Astrocyte (in vitro differentiated cells and primary cell): ENCODE data around the gene HSF4. TPM values are rescaled to one million over a fixed set of nuclear protein-coding genes. Genes with fewer than 3 reads are reported as not detected.

Experiments
- DNase-seq: peaks from one replicate; pipeline ENCODE4 v3.0.0-alpha.2; 2010; ENCODE audit warnings: low read depth
- FAIRE-seq: peaks from 2 replicates; lab custom pipeline; 2011; peaks lifted over from hg19 to GRCh38; lab: Jason Lieb, UNC
- H2AFZ ChIP-seq: 2 replicates; pipeline ENCODE4 v1.6.0; 2012; ENCODE audit warnings: low read depth, low read length, inconsistent platforms
- H3K27ac ChIP-seq: 2 replicates; pipeline ENCODE4 v1.5.1; 2011; ENCODE audit warnings: low read depth, low read length, inconsistent platforms
- H3K27me3 ChIP-seq: 2 replicates; pipeline ENCODE4 v1.6.0; 2011; ENCODE audit warnings: low read length, inconsistent platforms; ENCODE audit not compliant: insufficient read depth
- H3K36me3 ChIP-seq: 2 replicates; pipeline ENCODE4 v1.5.1; 2011; ENCODE audit warnings: low read length, inconsistent platforms; ENCODE audit not compliant: insufficient read depth
- H3K4me1 ChIP-seq: 2 replicates; pipeline ENCODE4 v1.5.1; 2011; ENCODE audit warnings: low read length, inconsistent platforms; ENCODE audit not compliant: insufficient read depth
- H3K4me2 ChIP-seq: 2 replicates; pipeline ENCODE4 v1.6.0; 2012; ENCODE audit warnings: low read length, inconsistent platforms
- H3K4me3 ChIP-seq: 2 replicates; pipeline ENCODE4 v1.5.1; 2011; ENCODE audit warnings: low read depth, mild to moderate bottlenecking, low read length, inconsistent platforms; ENCODE audit not compliant: insufficient read depth
- H3K79me2 ChIP-seq: 2 replicates; pipeline ENCODE4 v1.6.0; 2012; ENCODE audit warnings: mild to moderate bottlenecking, low read length, inconsistent platforms; ENCODE audit not compliant: insufficient read depth
- H3K9ac ChIP-seq: 2 replicates; pipeline ENCODE4 v1.6.0; 2012; ENCODE audit warnings: mild to moderate bottlenecking, low read length, inconsistent platforms
- H3K9me3 ChIP-seq: 2 replicates; pipeline ENCODE4 v1.5.1; 2012; ENCODE audit warnings: low read depth, mild to moderate bottlenecking, low read length, inconsistent platforms; ENCODE audit not compliant: insufficient read depth
- H4K20me1 ChIP-seq: 2 replicates; pipeline ENCODE4 v1.6.0; 2012; ENCODE audit warnings: low read length, inconsistent platforms; ENCODE audit not compliant: insufficient read depth
- H3K27ac Mint-ChIP-seq: one replicate; pipeline ENCODE4 v1.8.0; 2021; ENCODE audit warnings: mild to moderate bottlenecking, mixed read lengths; ENCODE audit not compliant: unreplicated experiment
- H3K27me3 Mint-ChIP-seq: one replicate; pipeline ENCODE4 v1.8.0; 2021; ENCODE audit warnings: low read depth, mixed read lengths; ENCODE audit not compliant: unreplicated experiment
- H3K36me3 Mint-ChIP-seq: one replicate; pipeline ENCODE4 v1.8.0; 2021; ENCODE audit warnings: low read depth, mixed read lengths; ENCODE audit not compliant: unreplicated experiment
- H3K4me1 Mint-ChIP-seq: one replicate; pipeline ENCODE4 v1.8.0; 2021; ENCODE audit warnings: low read depth, mixed read lengths; ENCODE audit not compliant: unreplicated experiment
- H3K4me3 Mint-ChIP-seq: one replicate; pipeline ENCODE4 v1.8.0; 2021; ENCODE audit warnings: mild to moderate bottlenecking, moderate library complexity, mixed read lengths; ENCODE audit not compliant: unreplicated experiment
- H3K9me3 Mint-ChIP-seq: one replicate; pipeline ENCODE4 v1.8.0; 2021; ENCODE audit warnings: mild to moderate bottlenecking, mixed read lengths; ENCODE audit not compliant: unreplicated experiment
- CTCF ChIP-seq: IDR thresholded peaks from 2 replicates; pipeline ENCODE4 v1.5.1; 2011; ENCODE audit warnings: low read depth, mild to moderate bottlenecking, inconsistent platforms, low read length, moderate library complexity; ENCODE audit not compliant: insufficient read depth
- EZH2 ChIP-seq: IDR thresholded peaks from 2 replicates; pipeline ENCODE4 v1.6.1; 2012; ENCODE audit warnings: mild to moderate bottlenecking, low read length, inconsistent platforms; ENCODE audit not compliant: insufficient read depth
- total RNA-seq: library from RNA; stranded (reverse); gene quantifications from 2 replicates; pipeline ENCODE4 v1.2.1, GENCODE V29; 2021

The HSF4 gene
- total RNA-seq, 1 donor from 2014 or later, result 4.5 TPM

- Histone ChIP-seq H3K9me3 (no peaks in the 10 kb centered on the region), H3K27me3 (no peaks in the 10 kb centered on the region), H4K20me1 (peaks cover 27% of the 10 kb centered on the region), H3K36me3 (no peaks in the 10 kb centered on the region), H3K4me3 (no peak overlapping the region), H3K9ac (no peak overlapping the region), H3K27ac (no peak overlapping the region), H3K79me2 (peaks cover 12% of the 10 kb centered on the region), H3K4me1 (peaks cover 26% of the 10 kb centered on the region), H3K4me2 (no peak overlapping the region), H2AFZ (no peak overlapping the region)
- TF ChIP-seq CTCF (no peak), EZH2 (no peak)
- Mint-ChIP-seq H3K27me3 (no peaks in the 10 kb centered on the region), H3K36me3 (no peaks in the 10 kb centered on the region), H3K4me1 (peaks cover 15% of the 10 kb centered on the region), H3K9me3 (no peaks in the 10 kb centered on the region), H3K27ac (no peak overlapping the region), H3K4me3 (no peak overlapping the region)
- FAIRE-seq (no peak), DNase-seq (no peak)
Measured at GRCh38 chr16:67186550-67186950, 22.0 kb downstream of the HSF4 start.

DNA sequence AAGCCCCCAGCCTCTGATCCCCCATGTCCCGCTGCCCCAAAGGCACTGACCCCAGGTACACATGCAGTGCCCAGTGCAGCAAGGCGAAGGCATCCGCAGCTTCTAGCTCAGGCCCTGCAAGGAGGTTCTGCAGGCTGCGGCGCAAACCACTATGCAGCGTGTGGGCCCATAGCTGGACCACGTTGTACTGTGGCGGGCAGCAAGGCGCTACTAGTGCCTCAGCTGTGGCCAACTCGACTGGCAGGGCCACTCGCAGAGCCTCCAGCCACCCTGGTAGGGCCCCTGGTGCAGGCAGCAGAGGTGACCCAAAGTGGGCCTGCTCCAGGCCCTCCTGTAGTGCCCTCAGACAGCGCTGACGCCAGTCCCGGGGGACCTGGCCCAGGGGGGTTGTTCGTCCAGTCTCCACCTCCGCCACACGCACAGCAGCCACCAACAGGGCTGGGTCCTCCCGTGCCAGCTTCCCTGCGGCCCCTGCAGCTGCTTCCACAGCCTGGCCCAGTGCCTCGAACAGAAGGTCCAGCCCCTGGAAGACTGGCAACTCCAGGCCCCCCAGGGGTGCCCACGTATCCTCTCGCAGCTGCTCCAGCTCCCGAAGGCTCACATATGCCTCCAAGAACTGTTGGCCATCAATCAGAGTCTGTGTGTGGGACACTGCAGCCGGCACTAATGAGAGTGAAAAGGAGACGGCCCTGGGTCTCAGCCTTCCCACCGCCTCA is 22.8 kb downstream of the HSF4 start:
- no peak overlapping the region for H3K4me2 ChIP-seq
- no peak for TF ChIP-seq CTCF
- peaks cover 21% of the 10 kb centered on the region for H3K4me1 ChIP-seq
- H2AFZ ChIP-seq, result no peak overlapping the region
- no peak overlapping the region for H3K4me3 ChIP-seq
- H3K27me3 ChIP-seq, result no peaks in the 10 kb centered on the region
- peaks cover 14% of the 10 kb centered on the region for H3K79me2 ChIP-seq
- FAIRE-seq (no peak), DNase-seq (no peak)
- H3K9ac ChIP-seq, result no peak overlapping the region
- H3K9me3 ChIP-seq, result no peaks in the 10 kb centered on the region
- peaks cover 22% of the 10 kb centered on the region for H4K20me1 ChIP-seq
- peaks cover 15% of the 10 kb centered on the region for H3K4me1 Mint-ChIP-seq
- H3K4me3 Mint-ChIP-seq, result no peak overlapping the region
- H3K36me3 Mint-ChIP-seq, result no peaks in the 10 kb centered on the region
- H3K27me3 Mint-ChIP-seq, result no peaks in the 10 kb centered on the region
- H3K27ac Mint-ChIP-seq, result no peak overlapping the region
- H3K9me3 Mint-ChIP-seq, result no peaks in the 10 kb centered on the region
- no peaks in the 10 kb centered on the region for H3K36me3 ChIP-seq
- H3K27ac ChIP-seq, result no peak overlapping the region

GRCh38 chr16:67188323-67188722 is 23.8 kb downstream of the HSF4 start:
- H3K4me3 Mint-ChIP-seq, result peak overlapping the region; percentile 71
- no peak overlapping the region for H3K27ac ChIP-seq
- no peaks in the 10 kb centered on the region for H3K36me3 Mint-ChIP-seq
- TF ChIP-seq CTCF, result no peak
- TF ChIP-seq EZH2, result no peak
- no peak for FAIRE-seq
- H2AFZ ChIP-seq, result no peak overlapping the region
- no peak for DNase-seq
- H3K27me3 ChIP-seq, result no peaks in the 10 kb centered on the region
- no peak overlapping the region for H3K27ac Mint-ChIP-seq
- H3K4me3 ChIP-seq, result no peak overlapping the region
- H3K9ac ChIP-seq, result no peak overlapping the region
- peaks cover 22% of the 10 kb centered on the region for H3K4me1 Mint-ChIP-seq
- no peaks in the 10 kb centered on the region for H3K27me3 Mint-ChIP-seq
- H3K36me3 ChIP-seq, result no peaks in the 10 kb centered on the region
- H4K20me1 ChIP-seq, result peaks cover 30% of the 10 kb centered on the region
- peaks cover 14% of the 10 kb centered on the region for H3K79me2 ChIP-seq
- H3K9me3 Mint-ChIP-seq, result no peaks in the 10 kb centered on the region
- H3K4me1 ChIP-seq, result peaks cover 18% of the 10 kb centered on the region
- no peak overlapping the region for H3K4me2 ChIP-seq
- no peaks in the 10 kb centered on the region for H3K9me3 ChIP-seq
